PFSK-1 (cell line): ENCODE data around the gene TULP1.

Experiments used
- FOXP2 ChIP-seq: optimal IDR thresholded peaks from 2 replicates; pipeline ENCODE3; 2011; ENCODE audit warnings: borderline replicate concordance, control low read depth, inconsistent platforms; ENCODE audit not compliant: insufficient read depth; ENCODE audit errors: extremely low read length, extremely low read depth
- POLR2AphosphoS5 ChIP-seq: IDR thresholded peaks from 2 replicates; pipeline ENCODE4 v1.6.1; 2012; ENCODE audit warnings: low read depth, mild to moderate bottlenecking, control low read depth, low read length, moderate library complexity
- REST ChIP-seq, 2 experiments: IDR thresholded peaks; 2 replicates each; pipeline versions ENCODE4 v1.6.1 to v1.8.0; 2011 to 2012; ENCODE audit warnings: low read depth in 2 of 2, low read length in 2 of 2, control low read depth in 1 of 2, inconsistent platforms in 1 of 2, mild to moderate bottlenecking in 1 of 2, moderate library complexity in 1 of 2; ENCODE audit not compliant: insufficient read depth in 1 of 2
- SIN3A ChIP-seq: IDR thresholded peaks from 2 replicates; pipeline ENCODE4 v1.6.1; 2012; ENCODE audit warnings: mild to moderate bottlenecking, low read length, moderate library complexity, borderline replicate concordance; ENCODE audit not compliant: insufficient read depth
- TAF1 ChIP-seq: IDR thresholded peaks from 2 replicates; pipeline ENCODE4 v1.6.1; 2012; ENCODE audit warnings: low read length, control low read depth, borderline replicate concordance; ENCODE audit not compliant: insufficient read depth

Gene TULP1

GRCh38 chr6:35483893-35484645 is 28.6 kb downstream of the TULP1 start:
- TF ChIP-seq TAF1: no peak
- no peak for TF ChIP-seq FOXP2

GRCh38 chr6:35483490-35483889 is 29.2 kb downstream of the TULP1 start:
- no peak for TF ChIP-seq POLR2AphosphoS5
- TF ChIP-seq SIN3A: no peak
- TF ChIP-seq TAF1: no peak
- no peak for TF ChIP-seq REST (IDR thresholded peaks at IDR 0.05; ENCODE audit: insufficient read depth in 1 of 2, low read depth in 2 of 2, low read length in 2 of 2)
- no peak for TF ChIP-seq FOXP2

- TF ChIP-seq SIN3A (no peak), REST (IDR thresholded peaks at IDR 0.05; ENCODE audit: insufficient read depth in 1 of 2, low read depth in 2 of 2, low read length in 2 of 2) (no peak)
Observed at GRCh38 chr6:35483062-35483461, 29.6 kb downstream of the TULP1 start.

GRCh38 chr6:35481226-35481625 is 31.5 kb downstream of the TULP1 start:
- TF ChIP-seq TAF1: no peak
- no peak for TF ChIP-seq FOXP2
- TF ChIP-seq POLR2AphosphoS5: no peak
- no peak for TF ChIP-seq SIN3A
- TF ChIP-seq REST (IDR thresholded peaks at IDR 0.05; ENCODE audit: insufficient read depth in 1 of 2, low read depth in 2 of 2, low read length in 2 of 2): no peak

- TF ChIP-seq SIN3A (no peak), FOXP2 (no peak), POLR2AphosphoS5 (no peak), TAF1 (no peak), REST (IDR thresholded peaks at IDR 0.05; ENCODE audit: insufficient read depth in 1 of 2, low read depth in 2 of 2, low read length in 2 of 2) (no peak)
Observed at GRCh38 chr6:35480176-35480575, 32.5 kb downstream of the TULP1 start.
